ENCODE measurements around the gene SLC6A6.

The SLC6A6 gene

DNA sequence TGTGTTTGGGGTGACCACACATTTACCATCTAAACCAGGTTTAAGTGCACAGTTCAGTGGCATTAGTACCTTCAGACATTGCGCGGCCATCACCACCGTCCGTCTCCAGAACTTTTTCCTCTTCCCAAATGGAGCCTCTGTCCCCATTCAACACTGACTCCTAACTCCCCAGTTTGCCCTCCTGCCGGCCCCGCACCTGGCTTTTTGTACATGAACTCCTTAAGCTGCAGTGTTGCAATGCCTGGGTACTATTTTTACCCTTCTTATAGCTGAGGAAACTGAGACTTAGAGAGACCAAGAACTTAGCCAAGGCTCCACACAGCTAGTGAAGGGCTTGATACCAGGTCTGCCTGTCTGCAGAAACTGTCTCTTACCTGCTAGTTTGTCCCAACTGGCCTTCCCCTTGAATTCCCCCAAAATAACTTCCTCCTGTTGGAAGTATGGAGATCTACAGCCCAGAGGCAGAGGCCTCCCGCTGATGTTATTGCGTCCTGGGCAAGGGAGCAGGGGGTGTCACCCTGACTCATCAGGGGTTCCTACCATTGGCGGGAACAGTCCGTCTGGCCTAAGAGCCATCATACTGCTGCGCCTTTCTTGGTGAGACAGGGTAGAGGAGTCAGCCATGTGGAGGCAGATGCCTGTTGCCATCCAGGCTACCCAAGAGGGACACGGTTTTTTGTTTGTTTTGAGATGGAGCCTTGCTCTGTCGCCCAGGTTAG lies 72.1 kb downstream of the SLC6A6 start:
- no peak for DNase-seq (ENCODE audit: extremely low read depth, low read depth)
- TF ChIP-seq, protein P1, sequence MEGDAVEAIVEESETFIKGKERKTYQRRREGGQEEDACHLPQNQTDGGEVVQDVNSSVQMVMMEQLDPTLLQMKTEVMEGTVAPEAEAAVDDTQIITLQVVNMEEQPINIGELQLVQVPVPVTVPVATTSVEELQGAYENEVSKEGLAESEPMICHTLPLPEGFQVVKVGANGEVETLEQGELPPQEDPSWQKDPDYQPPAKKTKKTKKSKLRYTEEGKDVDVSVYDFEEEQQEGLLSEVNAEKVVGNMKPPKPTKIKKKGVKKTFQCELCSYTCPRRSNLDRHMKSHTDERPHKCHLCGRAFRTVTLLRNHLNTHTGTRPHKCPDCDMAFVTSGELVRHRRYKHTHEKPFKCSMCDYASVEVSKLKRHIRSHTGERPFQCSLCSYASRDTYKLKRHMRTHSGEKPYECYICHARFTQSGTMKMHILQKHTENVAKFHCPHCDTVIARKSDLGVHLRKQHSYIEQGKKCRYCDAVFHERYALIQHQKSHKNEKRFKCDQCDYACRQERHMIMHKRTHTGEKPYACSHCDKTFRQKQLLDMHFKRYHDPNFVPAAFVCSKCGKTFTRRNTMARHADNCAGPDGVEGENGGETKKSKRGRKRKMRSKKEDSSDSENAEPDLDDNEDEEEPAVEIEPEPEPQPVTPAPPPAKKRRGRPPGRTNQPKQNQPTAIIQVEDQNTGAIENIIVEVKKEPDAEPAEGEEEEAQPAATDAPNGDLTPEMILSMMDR (IDR thresholded peaks at IDR 0.05; ENCODE audit: low read depth, low read length): no peak

DNA sequence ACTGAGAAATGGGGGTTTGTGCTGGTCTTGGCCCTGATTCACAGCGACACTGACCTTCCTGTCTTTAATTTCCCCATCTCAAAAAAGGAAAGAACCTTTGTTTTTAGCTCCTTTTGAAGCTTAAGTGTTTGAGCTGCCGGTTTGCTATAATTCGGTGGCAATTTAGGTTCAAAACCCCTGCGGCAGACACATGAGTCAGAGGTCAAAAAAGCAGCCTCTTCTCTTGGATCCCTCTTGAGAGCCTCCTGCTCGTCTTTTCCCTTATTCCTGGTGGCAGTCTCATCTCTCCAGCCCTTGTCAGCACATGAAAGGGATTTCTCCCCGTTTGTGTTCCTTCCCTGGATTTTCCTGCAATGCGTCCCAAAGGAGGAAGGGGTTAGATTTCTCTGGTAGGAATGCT lies 73.2 kb downstream of the SLC6A6 start:
- no peak for DNase-seq (ENCODE audit: extremely low read depth, low read depth)
- TF ChIP-seq, protein P1 (IDR thresholded peaks at IDR 0.05; ENCODE audit: low read depth, low read length): no peak

DNA sequence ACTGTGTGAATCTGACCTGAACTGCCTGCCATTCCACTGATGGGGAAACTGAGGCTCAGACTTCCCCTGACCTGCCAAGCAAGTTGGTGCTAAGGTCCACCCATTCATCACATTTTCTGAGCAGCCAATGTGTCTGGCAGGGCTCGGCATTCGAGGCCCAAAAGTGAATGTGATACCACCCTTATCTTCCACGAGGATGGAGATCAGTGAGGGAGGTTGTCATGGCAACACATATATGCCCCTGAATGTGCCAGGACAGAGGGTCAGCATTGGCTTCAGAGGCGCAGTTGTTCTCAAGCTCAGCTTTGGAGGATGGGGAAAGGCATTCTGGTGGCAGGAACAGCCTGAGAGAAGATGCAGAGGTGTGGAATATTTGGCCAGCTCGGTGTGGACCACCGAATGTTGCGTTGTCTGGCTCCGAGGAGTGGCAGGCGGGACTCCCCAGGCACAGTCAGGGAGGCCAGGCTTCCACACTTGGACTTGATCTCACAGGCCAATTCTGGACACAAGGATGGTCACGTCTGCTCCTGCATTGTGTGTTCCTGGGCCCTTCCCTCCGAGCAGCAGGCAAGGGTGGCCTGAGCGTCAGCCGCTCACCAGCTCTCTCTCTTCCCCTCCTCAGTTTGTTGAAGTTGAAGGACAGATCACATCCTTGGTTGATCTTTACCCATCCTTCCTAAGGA lies 74.3 kb downstream of the SLC6A6 start:
- DNase-seq (ENCODE audit: extremely low read depth, low read depth): no peak
- TF ChIP-seq, protein P1 (IDR thresholded peaks at IDR 0.05; ENCODE audit: low read depth, low read length): no peak

DNA sequence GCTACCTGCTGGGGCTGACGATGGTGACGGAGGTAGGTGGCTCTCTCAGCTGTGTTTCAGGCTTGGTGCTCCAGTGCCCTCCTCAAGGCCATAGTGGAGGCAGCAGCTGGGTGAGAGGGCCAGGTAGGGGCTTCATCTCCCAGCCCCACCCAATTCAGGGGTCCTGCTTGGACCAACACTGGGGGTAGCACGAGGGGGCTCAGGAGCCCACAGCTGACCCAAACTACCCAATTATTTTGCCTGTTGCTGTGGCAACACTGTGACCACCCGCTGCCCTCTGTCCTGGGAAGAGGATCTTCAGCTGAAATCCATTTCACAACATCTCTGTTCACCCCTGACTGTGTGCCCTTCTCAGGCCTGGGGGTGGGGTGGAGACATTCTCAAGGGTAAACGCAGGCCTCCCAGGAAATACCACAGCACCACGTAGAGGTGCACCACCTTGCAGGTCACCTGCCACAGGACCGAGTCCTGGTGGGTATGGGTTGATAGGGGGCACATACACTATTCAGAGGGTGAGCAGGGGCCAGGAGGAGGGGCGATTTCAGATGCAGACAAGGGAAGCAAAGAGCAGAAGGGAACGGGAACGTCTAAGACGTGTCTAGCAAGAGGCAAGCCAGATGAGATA lies 75.0 kb downstream of the SLC6A6 start:
- TF ChIP-seq, protein P1 (IDR thresholded peaks at IDR 0.05; ENCODE audit: low read depth, low read length): no peak

DNA sequence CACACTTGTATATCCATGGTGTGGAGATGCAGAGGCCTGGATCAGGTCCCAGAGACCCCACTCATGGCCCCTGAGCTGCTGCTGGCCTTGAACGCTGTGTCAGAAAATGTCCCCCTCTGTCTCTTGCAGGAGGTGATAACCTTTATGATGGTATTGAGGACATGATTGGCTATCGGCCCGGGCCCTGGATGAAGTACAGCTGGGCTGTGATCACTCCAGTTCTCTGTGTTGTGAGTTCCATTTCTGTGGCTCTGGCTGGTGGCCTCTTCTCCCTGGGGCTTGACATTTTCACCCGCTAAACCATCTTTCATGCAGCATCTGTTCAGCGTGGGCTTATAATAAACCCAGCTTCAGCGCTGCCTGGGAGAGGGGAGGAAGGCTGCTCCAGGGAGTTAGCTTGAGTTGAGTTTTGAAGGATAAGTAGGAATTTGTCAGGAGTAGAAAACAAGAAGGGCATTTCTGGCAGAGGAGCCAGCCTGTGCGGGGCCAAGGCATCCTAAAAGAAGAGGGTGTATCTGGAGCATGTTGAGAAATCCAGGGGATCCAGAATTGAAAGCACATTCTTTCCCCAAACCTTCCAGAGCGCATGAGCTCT lies 76.6 kb downstream of the SLC6A6 start:
- DNase-seq (ENCODE audit: extremely low read depth, low read depth): no peak
- TF ChIP-seq, protein P1 (IDR thresholded peaks at IDR 0.05; ENCODE audit: low read depth, low read length): no peak

More for the DNA sequence above, 75.0 kb downstream of the SLC6A6 start:
- DNase-seq (ENCODE audit: extremely low read depth, low read depth): no peak

DNA sequence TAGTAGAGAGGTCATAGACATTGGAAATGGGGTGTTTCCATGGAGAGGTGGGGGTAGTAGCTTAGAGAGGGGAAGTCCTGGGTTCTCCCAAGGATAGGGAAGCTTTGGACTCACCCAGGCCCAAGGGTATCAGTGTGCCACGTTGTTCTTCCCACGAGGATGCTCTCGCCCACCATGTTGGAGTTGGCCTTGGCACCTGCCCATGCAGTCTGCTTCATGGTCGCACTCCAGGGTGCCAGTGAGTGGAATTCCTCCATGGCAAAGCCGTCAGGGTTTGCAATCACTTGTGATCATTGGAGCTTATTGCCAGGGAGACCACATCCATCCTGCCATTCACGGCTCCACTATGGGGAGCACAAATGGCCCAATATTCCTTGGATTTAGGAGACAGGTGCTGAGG lies 77.2 kb downstream of the SLC6A6 start:
- TF ChIP-seq, protein P1 (IDR thresholded peaks at IDR 0.05; ENCODE audit: low read depth, low read length): no peak
- no peak for DNase-seq (ENCODE audit: extremely low read depth, low read depth)

All from AG09319 (cell line).